Measurements from ENCODE around the gene ROR1. TPM values are rescaled to one million over a fixed set of nuclear protein-coding genes. Genes with fewer than 3 reads are reported as not detected.

The ROR1 gene
- total RNA-seq, 1 experiment from 2014 or later = 56.3 TPM

DNA sequence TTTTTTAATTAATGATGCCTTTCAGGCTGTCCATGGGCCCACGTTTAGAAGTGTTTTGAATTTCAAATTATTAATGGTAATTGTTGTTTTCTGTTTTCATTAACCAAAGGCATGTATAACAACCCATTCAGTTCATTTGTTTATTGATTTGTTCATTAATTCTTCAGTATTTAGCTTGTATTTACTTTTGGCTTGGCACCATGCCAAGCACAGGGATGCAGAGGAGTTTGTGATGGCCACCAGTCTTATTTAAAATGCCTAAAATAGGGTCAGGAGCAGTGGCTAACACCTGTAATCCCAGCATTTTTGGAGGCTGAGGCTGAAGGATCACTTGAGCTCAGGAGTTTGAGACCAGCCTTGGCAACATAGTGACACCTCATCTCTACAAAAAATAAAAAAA is 75.3 kb downstream of the ROR1 start (continued):
- TF ChIP-seq, protein P1, sequence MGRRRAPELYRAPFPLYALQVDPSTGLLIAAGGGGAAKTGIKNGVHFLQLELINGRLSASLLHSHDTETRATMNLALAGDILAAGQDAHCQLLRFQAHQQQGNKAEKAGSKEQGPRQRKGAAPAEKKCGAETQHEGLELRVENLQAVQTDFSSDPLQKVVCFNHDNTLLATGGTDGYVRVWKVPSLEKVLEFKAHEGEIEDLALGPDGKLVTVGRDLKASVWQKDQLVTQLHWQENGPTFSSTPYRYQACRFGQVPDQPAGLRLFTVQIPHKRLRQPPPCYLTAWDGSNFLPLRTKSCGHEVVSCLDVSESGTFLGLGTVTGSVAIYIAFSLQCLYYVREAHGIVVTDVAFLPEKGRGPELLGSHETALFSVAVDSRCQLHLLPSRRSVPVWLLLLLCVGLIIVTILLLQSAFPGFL (CRISPR knock-in tag; IDR thresholded peaks at IDR 0.05; ENCODE audit: borderline replicate concordance) = no peak
- TF ChIP-seq CREM (CRISPR knock-in tag; IDR thresholded peaks at IDR 0.05) (no peak), TP53 (CRISPR knock-in tag; IDR thresholded peaks at IDR 0.05) (no peak), OVOL2 (CRISPR knock-in tag; IDR thresholded peaks at IDR 0.05; ENCODE audit: borderline replicate concordance) (no peak), SMAD3 (CRISPR knock-in tag; IDR thresholded peaks at IDR 0.05; ENCODE audit: borderline replicate concordance) (no peak), JAZF1 (CRISPR knock-in tag; IDR thresholded peaks at IDR 0.05) (no peak)

DNA sequence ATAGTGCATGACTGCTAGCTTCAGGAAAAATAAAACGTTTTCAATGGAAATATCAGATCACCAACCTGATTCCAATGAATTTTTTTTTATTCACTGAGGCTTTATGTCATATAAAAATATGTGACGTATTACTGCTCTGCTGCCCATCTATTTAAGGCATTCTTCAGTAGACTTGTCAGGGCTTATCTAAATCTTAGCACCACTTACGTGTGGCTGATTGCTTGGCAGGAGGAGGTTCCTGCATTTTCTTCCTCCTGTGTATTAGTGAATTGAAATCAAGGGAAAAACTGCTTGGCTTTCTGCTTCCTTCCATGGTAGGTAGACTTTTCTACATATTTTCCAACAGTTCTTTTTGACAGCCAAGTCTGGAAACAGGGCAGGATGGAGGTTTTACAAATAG is 80.3 kb downstream of the ROR1 start:
- Mint-ChIP-seq H3K9me3 (peaks cover 7% of the 10 kb centered on the region; the same call in 1 of the 2 replicates), H3K27ac (peak overlapping the region; percentile 43; the same call in 1 of the 2 replicates), H3K36me3 (peaks cover 11% of the 10 kb centered on the region), H3K4me3 (no peak overlapping the region), H3K4me1 (peaks cover 80% of the 10 kb centered on the region), H3K27me3 (ENCODE audit: low read depth) (no peaks in the 10 kb centered on the region)
- TF ChIP-seq ZNF671 (CRISPR knock-in tag; IDR thresholded peaks at IDR 0.05) (no peak), ZBTB21 (CRISPR knock-in tag; IDR thresholded peaks at IDR 0.05; ENCODE audit: borderline replicate concordance) (no peak)
- DNase-seq (ENCODE audit: low spot score) (no peak), ATAC-seq (no peak)
- ChIA-PET POLR2A (interaction anchor here (0.7 kb wide), 1 partner anchor 20 kb away, joined by 3 read pairs; no protein-coding TSS in a partner anchor), CTCF (interaction anchor here (0.9 kb wide), 1 partner anchor 162 kb away, joined by 5 read pairs; no protein-coding TSS in a partner anchor)

DNA sequence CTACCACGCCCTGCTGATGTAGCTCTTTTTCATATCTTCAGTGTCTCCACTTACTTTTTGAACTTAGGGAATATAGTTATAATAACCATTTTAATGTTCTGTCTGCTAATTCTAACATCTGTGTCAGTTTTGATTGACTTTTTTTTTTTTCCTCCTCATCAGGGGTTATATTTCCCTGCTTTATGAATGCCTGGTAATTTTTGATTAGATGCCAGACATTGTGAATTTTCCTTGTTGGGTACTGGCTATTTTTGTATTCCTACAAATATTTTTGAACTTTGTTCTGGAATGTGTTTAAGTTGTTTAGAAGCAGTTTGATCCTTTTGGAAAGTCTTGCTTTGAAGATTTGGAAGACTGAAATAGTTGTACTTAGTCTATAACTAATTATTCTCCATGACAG is 82.1 kb downstream of the ROR1 start:
- no peak for ATAC-seq
- ChIA-PET CTCF (interaction anchor here (1.0 to 1.4 kb wide), 4 partner anchors 12 to 164 kb away, joined by 3 to 4 read pairs (median 4); no protein-coding TSS in a partner anchor), POLR2A (no interaction called here)
- no peaks in the 10 kb centered on the region for H3K27me3 Mint-ChIP-seq (ENCODE audit: low read depth)
- DNase-seq (ENCODE audit: low spot score) = no peak
- TF ChIP-seq, protein P2, sequence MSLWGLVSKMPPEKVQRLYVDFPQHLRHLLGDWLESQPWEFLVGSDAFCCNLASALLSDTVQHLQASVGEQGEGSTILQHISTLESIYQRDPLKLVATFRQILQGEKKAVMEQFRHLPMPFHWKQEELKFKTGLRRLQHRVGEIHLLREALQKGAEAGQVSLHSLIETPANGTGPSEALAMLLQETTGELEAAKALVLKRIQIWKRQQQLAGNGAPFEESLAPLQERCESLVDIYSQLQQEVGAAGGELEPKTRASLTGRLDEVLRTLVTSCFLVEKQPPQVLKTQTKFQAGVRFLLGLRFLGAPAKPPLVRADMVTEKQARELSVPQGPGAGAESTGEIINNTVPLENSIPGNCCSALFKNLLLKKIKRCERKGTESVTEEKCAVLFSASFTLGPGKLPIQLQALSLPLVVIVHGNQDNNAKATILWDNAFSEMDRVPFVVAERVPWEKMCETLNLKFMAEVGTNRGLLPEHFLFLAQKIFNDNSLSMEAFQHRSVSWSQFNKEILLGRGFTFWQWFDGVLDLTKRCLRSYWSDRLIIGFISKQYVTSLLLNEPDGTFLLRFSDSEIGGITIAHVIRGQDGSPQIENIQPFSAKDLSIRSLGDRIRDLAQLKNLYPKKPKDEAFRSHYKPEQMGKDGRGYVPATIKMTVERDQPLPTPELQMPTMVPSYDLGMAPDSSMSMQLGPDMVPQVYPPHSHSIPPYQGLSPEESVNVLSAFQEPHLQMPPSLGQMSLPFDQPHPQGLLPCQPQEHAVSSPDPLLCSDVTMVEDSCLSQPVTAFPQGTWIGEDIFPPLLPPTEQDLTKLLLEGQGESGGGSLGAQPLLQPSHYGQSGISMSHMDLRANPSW (CRISPR knock-in tag; conservative IDR thresholded peaks at IDR 0.05; ENCODE audit: low read depth) = no peak
- TF ChIP-seq NR1H2 (CRISPR knock-in tag; IDR thresholded peaks at IDR 0.05) = no peak
- no peak for TF ChIP-seq ZNF263 (CRISPR knock-in tag; IDR thresholded peaks at IDR 0.05; ENCODE audit: low read depth)
- TF ChIP-seq CBFB (CRISPR knock-in tag; IDR thresholded peaks at IDR 0.05; ENCODE audit: low read depth) = no peak
- TF ChIP-seq FOXK1 (CRISPR knock-in tag; IDR thresholded peaks at IDR 0.05) = no peak
- TF ChIP-seq, protein P3, sequence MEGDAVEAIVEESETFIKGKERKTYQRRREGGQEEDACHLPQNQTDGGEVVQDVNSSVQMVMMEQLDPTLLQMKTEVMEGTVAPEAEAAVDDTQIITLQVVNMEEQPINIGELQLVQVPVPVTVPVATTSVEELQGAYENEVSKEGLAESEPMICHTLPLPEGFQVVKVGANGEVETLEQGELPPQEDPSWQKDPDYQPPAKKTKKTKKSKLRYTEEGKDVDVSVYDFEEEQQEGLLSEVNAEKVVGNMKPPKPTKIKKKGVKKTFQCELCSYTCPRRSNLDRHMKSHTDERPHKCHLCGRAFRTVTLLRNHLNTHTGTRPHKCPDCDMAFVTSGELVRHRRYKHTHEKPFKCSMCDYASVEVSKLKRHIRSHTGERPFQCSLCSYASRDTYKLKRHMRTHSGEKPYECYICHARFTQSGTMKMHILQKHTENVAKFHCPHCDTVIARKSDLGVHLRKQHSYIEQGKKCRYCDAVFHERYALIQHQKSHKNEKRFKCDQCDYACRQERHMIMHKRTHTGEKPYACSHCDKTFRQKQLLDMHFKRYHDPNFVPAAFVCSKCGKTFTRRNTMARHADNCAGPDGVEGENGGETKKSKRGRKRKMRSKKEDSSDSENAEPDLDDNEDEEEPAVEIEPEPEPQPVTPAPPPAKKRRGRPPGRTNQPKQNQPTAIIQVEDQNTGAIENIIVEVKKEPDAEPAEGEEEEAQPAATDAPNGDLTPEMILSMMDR (IDR thresholded peaks at IDR 0.05) = no peak
- no peak for TF ChIP-seq TP53 (CRISPR knock-in tag; IDR thresholded peaks at IDR 0.05)
- TF ChIP-seq, protein P4, sequence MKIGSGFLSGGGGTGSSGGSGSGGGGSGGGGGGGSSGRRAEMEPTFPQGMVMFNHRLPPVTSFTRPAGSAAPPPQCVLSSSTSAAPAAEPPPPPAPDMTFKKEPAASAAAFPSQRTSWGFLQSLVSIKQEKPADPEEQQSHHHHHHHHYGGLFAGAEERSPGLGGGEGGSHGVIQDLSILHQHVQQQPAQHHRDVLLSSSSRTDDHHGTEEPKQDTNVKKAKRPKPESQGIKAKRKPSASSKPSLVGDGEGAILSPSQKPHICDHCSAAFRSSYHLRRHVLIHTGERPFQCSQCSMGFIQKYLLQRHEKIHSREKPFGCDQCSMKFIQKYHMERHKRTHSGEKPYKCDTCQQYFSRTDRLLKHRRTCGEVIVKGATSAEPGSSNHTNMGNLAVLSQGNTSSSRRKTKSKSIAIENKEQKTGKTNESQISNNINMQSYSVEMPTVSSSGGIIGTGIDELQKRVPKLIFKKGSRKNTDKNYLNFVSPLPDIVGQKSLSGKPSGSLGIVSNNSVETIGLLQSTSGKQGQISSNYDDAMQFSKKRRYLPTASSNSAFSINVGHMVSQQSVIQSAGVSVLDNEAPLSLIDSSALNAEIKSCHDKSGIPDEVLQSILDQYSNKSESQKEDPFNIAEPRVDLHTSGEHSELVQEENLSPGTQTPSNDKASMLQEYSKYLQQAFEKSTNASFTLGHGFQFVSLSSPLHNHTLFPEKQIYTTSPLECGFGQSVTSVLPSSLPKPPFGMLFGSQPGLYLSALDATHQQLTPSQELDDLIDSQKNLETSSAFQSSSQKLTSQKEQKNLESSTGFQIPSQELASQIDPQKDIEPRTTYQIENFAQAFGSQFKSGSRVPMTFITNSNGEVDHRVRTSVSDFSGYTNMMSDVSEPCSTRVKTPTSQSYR (CRISPR knock-in tag; IDR thresholded peaks at IDR 0.05) = no peak
- no peak for TF ChIP-seq NFATC4 (CRISPR knock-in tag; IDR thresholded peaks at IDR 0.05)
- TF ChIP-seq GTF2I (CRISPR knock-in tag; conservative IDR thresholded peaks at IDR 0.05) = no peak
- TF ChIP-seq ZBTB21 (CRISPR knock-in tag; IDR thresholded peaks at IDR 0.05; ENCODE audit: borderline replicate concordance) = no peak
- no peak for TF ChIP-seq ZNF671 (CRISPR knock-in tag; IDR thresholded peaks at IDR 0.05)
- no peak for TF ChIP-seq SMAD3 (CRISPR knock-in tag; IDR thresholded peaks at IDR 0.05; ENCODE audit: borderline replicate concordance)
- no peak for TF ChIP-seq CREM (CRISPR knock-in tag; IDR thresholded peaks at IDR 0.05)
- TF ChIP-seq, protein P5, sequence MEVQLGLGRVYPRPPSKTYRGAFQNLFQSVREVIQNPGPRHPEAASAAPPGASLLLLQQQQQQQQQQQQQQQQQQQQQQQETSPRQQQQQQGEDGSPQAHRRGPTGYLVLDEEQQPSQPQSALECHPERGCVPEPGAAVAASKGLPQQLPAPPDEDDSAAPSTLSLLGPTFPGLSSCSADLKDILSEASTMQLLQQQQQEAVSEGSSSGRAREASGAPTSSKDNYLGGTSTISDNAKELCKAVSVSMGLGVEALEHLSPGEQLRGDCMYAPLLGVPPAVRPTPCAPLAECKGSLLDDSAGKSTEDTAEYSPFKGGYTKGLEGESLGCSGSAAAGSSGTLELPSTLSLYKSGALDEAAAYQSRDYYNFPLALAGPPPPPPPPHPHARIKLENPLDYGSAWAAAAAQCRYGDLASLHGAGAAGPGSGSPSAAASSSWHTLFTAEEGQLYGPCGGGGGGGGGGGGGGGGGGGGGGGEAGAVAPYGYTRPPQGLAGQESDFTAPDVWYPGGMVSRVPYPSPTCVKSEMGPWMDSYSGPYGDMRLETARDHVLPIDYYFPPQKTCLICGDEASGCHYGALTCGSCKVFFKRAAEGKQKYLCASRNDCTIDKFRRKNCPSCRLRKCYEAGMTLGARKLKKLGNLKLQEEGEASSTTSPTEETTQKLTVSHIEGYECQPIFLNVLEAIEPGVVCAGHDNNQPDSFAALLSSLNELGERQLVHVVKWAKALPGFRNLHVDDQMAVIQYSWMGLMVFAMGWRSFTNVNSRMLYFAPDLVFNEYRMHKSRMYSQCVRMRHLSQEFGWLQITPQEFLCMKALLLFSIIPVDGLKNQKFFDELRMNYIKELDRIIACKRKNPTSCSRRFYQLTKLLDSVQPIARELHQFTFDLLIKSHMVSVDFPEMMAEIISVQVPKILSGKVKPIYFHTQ (CRISPR knock-in tag; IDR thresholded peaks at IDR 0.05) = no peak
- peaks cover 7% of the 10 kb centered on the region; the same call in 1 of the 2 replicates for H3K9me3 Mint-ChIP-seq
- no peak overlapping the region for H3K27ac Mint-ChIP-seq
- H3K4me3 Mint-ChIP-seq = no peak overlapping the region
- H3K4me1 Mint-ChIP-seq = peaks cover 76% of the 10 kb centered on the region
- peaks cover 11% of the 10 kb centered on the region for H3K36me3 Mint-ChIP-seq
